ENCODE data around the gene SDC1.

- no peak for TF ChIP-seq ATF2 (IDR thresholded peaks at IDR 0.05; ENCODE audit: low read length)
- TF ChIP-seq FOSL1 (IDR thresholded peaks at IDR 0.05; ENCODE audit: insufficient read depth, low read depth, low read length): no peak
- TF ChIP-seq YY1 (IDR thresholded peaks at IDR 0.05; ENCODE audit: low read depth, low read length): no peak
- TF ChIP-seq CTCF (IDR thresholded peaks at IDR 0.05; ENCODE audit: control extremely low read depth in 1 of 3, insufficient read depth in 1 of 3, low read depth in 1 of 3, low read length in 3 of 3): no peak
- no peak for TF ChIP-seq POLR2AphosphoS5 (IDR thresholded peaks at IDR 0.05; ENCODE audit: low read depth, low read length)
- TF ChIP-seq HDAC2 (IDR thresholded peaks at IDR 0.05; ENCODE audit: borderline replicate concordance in 1 of 2, low read depth in 2 of 2, low read length in 2 of 2): no peak
- TF ChIP-seq POLR2A (IDR thresholded peaks at IDR 0.05; ENCODE audit: control extremely low read depth in 1 of 2, low read depth in 2 of 2, low read length in 2 of 2): no peak
- TF ChIP-seq POU5F1 (IDR thresholded peaks at IDR 0.05; ENCODE audit: low read depth, low read length): no peak
- TF ChIP-seq ZNF274 (IDR thresholded peaks at IDR 0.05; ENCODE audit: borderline replicate concordance, extremely low read depth, low read length): no peak
- no peak for TF ChIP-seq MAX (IDR thresholded peaks at IDR 0.05)
- TF ChIP-seq EZH2 (IDR thresholded peaks at IDR 0.05; ENCODE audit: low read depth, low read length, severe bottlenecking): no peak
These were observed 60.7 kb downstream of the SDC1 start for GRCh38 chr2:20164061-20164733.
